ENCODE results near the gene NRF1.

The NRF1 gene

DNA sequence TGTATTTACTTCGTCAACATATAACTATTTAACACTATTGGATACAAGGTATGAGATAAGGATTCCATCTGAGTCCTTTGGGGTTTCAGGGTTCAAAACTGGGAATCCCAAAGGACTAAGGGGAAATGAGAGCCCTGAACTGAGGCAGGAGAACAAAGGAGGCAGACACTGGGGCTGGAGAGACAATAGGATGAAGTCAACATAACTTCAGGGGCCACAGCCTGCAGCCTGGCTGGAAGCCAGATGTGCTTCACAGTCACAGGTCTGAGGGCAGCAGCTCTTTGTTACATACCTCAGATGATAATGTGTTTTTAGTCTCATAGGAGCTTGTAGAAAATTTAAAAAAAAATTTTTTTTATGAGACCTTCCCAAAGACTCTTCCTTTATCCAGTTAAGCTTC, 73.3 kb downstream of the NRF1 start:
- no peak for DNase-seq (ENCODE audit: low spot score)

DNA sequence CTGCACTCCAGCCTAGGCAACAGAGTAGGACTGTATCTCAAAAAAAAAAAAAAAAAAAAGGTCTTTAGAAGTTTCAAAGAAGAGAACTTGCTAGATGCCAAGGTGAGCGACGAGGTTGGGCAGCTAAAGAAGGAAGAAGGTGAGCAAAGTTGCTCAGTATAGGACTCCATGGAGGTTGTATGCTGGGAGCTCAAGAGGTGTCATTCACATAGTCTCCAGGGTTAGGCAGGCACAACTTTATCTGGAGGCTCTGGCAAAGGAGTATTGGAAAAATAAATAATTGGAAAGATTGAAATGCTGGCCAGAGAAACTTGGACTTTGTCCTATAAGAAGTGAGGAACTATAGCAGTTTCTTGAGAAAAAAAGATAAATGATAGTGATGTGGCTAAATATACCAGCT, 74.5 kb downstream of the NRF1 start:
- DNase-seq (ENCODE audit: low spot score), result no peak

DNA sequence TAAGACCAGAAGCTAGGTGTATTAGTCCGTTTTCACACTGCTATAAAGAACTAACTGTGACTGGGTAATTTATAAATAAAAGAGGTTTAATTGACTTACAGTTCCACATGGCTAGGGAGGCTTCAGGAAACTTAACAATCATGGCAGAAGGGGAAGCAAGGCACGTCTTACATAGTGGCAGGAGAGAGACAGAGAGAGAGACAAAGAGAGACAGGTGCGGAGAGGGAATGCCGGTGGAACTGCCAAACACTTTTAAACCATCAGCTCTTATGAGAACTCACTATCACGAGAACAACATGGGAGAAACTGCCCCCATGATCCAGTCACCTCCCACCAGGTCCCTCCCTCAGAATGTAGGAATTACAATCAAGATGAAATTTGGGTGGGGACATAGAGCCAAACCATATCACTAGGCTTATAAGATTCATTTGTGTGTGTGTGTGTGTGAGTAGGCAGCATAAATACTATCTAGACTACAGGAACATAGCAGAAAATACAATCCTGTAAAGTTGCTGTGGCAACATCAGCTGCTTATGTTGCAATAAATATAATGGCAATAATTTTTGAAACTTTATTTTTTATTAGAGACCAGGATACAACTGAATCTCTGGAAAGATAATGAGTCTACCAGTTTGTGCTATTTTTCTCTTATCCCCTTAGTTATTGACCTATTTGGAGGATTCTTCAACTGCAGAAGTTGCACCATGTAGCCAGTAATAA, 77.1 kb downstream of the NRF1 start:
- DNase-seq (ENCODE audit: low spot score), result no peak

DNA sequence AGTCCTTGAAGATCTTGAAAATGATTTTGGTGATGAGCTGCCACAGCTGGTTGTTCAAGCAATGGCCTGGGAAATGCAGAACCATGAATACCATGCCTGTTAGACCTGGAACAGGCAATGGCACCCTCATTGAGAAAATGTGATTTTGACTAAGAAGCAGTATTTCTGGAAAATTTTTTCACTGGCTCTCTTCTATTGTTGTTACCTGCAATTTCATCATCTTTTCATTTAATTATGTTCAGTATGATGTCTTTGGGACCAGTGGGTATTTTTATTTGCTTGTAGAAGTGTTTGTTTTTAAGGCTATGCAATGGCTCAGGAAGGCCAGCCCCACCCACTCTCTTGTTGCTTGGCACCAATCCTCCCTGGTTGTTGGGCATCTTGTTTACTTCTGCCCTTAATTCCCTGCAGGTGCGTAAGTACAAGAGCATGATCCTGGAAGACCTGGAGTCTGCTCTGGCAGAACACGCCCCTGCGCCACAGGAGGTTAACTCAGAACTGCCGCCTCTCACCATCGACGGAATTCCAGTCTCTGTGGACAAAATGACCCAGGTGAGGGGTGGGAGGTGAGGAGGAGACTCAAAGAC, 78.6 kb downstream of the NRF1 start:
- DNase-seq (ENCODE audit: low spot score), result no peak

DNA sequence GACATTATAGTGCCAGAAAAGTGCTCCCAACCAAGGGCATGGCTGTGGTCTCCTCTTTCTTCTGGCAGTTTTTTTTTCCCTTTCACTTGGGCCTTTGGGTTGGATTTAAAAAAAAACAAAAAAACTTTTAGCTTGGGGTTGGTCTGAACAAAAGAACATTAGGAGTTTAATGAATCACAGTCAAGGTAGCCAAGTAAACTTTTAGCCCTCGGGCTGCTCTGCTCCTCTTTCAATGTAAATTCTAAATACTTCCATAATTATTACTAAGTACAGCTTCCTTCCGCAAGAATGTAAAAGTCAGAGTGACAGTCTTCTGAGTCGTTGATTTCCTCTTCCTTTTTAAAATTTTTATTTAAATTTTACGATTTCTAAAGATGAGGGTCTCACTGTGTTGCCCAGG, 79.2 kb downstream of the NRF1 start:
- DNase-seq (ENCODE audit: low spot score), result no peak

DNA sequence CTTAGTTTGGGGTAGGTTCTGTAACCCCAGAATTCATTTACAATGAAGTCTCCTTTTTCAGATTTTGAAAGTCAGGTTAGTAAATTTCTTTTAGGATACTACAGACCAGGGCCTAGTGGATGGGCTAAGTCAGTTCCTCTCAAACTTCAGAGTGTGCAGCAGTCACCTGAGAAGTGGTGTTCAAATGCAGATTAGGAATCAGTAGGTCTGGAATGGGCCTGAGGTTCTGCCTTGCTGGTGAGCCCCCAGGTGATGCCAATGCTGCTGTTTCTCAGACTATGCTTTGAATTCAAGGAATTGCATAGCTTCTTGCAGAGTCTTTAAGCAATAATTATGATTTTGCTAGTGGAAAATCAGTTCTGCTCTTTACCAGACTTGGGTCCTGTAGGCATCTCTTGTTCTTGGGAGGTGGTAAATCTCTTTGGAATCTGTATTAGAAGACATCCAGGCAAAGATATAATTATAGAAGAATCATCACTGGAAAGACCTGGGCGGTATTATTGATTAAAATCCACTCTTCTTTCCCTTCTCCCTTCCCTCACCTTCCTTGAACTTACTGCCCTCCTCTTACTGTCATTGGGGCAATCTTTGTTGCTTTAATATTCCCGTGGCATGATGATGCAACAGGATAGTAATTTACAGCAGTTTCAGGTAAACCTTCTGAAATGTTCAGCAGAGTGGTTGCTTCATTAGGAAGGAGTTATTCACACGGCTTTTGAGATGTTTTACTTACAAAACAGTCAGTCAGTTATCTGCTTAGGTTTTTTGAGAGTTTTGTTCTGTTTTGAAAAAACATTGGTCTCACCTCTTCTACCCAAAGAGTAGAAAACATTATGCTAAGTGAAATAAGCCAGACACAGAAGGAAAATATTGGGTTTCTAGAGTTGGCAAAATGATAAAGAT, 87.2 kb downstream of the NRF1 start:
- DNase-seq (ENCODE audit: low spot score), result no peak

DNA sequence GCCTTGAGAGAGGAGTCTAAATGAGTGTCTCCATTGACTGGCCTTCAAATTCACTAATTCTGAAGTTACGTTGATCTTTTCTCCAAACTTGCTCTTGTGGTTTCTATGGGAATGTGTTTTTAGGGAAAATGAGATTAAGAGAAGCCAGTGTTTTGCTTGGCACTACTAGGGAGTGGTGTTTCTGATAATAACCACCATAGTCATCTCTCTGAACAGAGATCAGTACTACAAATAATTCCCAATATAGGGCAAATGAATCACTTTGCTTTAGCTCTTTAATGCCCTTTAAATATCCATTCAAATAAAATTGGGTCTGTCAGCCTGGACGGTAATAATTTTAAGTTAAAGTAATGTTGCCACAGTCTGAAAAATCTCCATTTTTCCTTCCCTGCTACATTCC, 90.8 kb downstream of the NRF1 start:
- DNase-seq (ENCODE audit: low spot score), result no peak

DNA sequence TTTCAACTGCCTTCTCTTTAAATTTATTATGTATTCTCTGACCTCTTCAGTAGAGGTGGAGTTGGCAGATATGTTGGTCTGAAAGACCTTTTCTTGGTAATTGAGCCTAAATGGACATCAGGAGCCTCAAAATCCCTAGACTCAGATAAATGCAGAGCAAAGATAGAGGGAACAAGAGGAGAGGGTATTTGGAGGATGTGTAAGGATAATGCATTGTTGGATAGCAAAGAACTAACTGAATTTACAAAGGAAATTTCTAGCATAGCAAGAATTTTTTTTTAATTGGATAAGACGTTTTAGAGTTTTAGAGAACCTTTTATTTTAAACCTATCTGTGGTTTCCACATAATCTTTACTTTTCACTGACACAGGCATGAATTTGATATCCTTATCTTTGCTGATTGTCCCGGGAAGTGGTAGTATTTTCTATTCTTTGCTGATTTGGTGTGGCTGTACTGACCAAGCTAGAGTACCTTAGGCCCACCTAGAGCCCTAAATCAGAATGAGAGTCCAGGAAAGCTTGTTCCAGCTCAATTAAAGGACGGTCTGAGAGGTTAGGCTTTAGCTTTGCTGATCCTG, 91.3 kb downstream of the NRF1 start:
- DNase-seq (ENCODE audit: low spot score), result no peak

DNA sequence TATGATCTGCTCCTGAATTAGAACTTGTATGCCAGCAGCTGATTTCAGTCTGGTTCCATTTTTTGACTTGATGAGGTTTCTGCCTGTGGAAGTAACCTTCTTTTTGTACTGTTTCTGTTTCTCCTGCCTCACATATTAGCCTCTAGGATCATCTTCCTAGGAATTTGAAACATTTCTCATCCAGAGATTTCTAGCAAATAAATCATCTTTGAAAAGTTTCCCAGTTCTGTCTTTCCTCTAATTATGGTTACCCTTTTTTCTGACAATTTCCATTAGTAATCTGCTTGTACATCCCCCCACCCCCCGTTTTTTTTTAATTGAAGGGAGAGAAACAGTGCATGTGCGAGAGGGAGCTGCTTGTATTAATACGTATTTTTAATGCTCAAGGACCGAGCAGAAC, 92.2 kb downstream of the NRF1 start:
- no peak for DNase-seq (ENCODE audit: low spot score)

DNA sequence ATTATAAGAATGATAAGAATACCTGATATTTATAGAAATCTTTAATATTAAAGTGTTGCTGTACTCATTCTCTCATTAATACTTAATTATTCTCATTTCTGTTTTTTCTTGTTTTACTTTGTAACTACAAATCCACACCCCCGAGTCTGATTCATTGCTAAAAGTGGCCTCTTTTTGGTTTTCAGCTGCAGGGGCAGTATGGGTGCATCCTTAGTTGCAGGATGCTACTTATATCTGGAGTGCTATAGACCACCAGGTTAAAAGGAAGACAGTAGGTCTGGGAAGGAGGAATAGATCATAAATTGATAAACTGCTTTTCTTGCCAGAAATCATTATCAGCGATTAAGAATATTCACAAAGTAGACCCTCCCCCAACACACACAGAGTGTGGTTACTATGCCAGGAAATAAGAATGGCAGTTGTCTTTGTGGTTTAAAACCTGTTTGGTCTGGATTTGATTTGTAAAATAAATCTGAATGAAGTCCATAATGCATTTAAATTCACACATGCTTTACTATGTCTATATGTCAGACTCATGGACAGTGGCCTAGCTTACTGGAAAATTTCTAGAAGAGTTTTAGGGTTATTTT, 96.5 kb downstream of the NRF1 start:
- DNase-seq (ENCODE audit: low spot score), result no peak

DNA sequence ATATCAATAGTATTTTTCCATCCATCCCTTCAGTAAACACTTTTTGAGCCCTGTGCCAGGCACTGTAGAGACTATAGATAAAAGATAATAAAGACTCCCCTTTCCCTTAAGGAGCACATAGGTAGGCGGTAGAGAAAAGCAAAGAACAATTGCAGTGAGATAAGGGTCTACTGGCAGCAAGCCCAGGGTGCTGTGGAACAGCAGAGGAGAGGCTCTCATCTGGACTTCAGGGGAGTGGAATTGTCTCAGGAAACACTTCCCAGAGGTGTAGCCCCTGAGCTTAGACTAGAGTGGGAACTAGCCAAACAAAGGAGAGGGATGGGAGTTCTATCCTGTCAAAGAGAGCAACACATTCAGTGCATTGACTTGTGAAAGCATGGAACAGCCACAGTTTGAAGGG, 102.0 kb downstream of the NRF1 start:
- no peak for DNase-seq (ENCODE audit: low spot score)

DNA sequence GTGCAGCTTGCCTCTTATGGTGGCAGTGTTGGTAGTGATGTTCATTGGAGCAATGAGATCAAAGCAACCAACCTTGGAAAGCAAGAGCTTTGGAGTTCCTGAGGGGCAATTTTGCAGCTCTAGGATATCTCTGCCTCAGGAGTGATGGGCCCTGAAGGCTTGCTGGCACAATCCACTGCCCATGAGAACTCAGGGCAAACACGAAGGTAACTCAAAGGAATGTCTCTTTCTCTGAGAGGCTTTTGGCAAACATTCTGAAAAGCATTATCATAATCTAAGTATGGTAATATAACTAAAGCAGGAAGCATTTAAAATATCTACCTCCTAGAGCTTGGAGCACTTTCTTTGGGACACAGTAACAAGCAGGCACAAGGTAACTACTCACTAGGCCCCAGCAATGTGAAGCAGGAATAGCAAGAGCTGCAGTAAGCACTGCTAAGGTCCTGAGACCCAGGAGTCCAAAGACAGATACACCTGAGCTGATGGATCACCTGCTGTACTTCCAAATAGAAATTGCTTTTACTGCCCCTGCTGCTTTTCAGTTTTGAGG, 103.1 kb downstream of the NRF1 start:
- DNase-seq (ENCODE audit: low spot score), result no peak

DNA sequence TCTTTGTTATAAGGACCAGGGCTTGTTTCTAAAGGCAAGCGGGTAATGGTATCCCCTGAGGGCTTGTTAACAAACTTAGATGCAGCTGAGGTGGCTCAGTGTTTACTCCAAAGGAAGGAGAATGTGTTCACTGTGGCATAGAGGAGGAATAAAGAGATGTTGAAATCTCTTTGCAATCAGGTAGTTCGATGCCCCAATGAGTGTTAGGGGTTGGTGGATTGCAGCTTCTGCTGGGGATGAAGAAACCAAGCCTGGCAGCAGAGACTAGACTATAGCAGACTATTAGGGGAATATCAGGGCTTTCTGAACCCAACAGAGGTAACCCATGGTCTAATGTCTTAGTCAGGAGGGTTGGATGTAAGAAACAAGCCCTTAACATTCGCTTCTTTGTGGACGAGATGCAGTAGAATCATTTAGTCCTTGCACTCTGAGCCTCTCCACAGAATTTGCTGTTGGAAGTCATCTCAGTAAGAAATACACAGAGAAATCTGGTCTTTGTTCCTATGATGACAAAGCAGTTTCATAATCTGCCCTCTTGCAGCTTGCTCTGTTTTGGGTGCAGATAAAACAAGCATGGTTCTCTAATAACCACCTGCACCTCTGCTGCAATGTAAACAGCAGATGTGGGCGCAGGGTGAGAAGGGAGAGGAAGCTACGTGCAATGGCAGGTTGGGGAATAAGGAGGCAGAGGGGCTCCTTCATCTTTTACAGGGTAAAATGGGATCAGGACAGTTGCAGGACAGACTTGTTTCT, 108.6 kb downstream of the NRF1 start:
- DNase-seq (ENCODE audit: low spot score), result no peak

DNA sequence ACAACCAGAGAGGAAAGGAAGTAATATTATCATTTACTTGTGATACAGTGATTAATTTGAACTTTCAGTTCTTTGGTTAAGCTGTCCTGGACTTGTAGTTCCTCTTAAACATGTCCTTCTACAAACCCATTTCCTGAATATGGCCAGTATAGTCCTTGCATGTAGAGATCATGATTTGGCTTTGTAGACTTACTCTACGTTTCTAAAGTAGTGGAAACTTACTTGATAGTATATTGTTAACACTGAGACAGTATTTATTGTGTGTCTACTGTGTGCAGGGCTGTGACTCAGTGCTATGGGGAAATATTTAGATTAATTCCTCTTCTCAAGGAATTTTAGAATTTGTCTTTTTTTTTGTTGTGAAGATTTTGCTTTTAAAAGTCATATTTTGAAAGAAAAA, 109.5 kb downstream of the NRF1 start:
- DNase-seq (ENCODE audit: low spot score), result no peak

DNA sequence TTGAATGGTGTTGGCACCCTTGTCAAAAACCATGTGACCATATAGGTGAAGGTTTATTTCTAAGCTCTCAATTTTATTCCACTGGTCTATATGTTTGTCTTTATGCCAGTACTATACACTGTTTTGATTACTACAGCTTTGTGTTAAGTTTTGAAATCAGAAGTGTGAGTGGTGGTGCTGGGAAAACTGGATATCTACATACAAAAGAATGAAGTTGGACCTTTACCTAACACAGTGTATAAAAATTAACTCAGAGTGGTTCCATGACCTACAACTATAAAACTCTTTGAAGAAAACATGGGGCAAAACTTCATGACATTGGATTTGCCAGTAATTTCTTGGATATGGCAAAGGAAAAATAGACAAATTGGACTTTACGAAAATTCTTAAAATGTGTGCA, 112.2 kb downstream of the NRF1 start:
- no peak for DNase-seq (ENCODE audit: low spot score)

DNA sequence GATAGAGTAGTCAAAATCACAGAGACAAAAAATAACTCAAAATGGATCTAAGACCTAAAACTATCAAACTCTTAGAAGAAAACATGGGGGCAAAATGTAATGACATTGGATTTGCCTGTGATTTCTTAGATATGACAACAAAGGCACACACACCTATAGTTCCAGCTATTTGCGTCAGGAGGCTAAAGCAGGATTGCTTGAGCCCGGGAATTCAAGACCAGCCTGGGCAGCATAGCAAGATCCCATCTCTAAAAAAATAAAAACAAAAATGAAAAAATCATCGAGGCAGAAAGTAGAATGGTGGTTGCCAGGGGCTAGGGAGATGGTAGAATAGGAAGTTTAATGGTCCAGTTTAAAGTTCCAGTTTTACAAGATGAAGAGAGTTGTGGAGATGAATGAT, 113.3 kb downstream of the NRF1 start:
- no peak for DNase-seq (ENCODE audit: low spot score)

DNA sequence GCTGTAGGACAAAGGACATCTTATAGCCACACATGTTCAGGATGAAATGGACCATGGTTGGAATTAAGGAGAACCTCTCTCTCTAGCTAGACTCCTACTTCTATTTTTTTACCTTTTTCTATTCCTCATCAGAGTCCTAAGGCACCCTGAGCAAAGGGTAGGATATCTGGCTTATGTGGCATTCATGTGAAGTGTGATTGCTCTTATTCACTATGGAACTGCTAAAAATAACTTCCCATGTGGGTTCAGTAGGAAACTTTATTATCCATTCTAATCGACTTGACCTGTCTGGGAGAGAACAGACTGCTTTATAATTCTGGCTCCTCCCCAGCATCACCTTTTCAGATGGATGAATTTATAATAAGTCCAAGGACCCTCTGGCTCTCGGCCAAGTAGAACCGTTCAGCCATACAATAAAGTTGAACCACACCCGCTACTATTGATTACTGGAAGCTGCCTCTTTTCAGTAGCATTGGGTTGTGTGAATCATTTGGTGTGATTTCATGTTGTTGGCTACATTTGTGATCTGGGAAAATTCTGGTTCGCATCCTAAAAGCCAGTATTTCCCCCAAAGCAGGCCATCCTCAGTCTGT, 117.5 kb downstream of the NRF1 start:
- no peak for DNase-seq (ENCODE audit: low spot score)

DNA sequence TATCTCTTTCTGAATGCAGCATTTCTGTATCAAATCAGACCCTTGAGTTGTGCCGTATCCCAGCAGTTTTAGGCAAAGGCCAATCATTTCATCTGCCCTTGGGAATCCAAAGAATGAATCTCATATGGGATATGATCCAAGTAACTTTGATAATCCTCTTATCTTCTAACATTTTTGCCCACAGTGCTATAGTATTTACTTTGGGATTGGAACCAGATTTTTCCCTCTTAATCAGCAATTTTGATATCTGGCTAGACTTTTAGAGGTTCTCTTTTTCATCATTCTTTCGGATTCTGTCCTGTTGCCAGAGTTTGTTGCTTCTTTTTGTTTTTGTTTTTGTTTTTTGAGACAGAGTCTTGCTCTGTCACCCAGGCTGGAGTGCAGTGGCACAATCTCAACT, 118.0 kb downstream of the NRF1 start:
- no peak for DNase-seq (ENCODE audit: low spot score)

DNA sequence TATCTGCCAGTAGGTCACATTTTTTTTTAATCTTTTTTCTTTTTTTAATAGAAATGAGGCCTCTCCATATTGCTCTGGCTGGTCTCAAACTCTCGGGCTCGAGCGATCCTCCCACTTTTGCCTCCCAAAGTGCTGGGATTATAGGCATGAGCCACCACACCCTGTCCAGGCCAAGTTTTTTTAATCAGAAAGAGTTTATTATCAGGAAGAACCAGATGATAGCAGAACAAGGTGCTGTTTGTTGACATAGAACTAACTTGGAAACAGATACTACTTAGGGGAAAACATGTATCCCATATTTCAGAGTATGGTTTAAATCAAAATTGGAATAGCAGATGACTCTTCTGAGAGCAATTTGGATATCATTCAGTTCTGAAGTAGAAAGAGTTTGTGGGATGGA, 118.6 kb downstream of the NRF1 start:
- no peak for DNase-seq (ENCODE audit: low spot score)

DNA sequence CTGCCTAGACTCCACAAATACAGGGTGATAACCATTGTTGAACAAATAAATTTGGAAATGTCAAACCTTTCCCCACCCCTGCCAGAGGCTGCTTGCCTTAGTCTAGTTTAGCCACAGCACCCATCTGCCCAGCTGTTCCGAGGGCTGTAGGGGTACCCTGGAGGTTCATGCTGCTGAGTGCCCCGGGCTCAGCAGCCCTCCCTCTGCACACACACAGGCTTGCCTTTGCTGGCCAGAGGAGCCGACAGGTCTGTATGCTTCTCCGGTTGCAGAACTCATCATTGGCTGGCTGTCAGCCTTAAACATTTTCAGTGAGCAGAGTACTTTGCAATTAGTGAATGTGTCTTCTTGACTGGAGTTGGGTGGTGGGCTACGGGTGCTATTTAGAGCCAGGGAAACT, 122.9 kb downstream of the NRF1 start:
- DNase-seq (ENCODE audit: low spot score), result no peak

DNA sequence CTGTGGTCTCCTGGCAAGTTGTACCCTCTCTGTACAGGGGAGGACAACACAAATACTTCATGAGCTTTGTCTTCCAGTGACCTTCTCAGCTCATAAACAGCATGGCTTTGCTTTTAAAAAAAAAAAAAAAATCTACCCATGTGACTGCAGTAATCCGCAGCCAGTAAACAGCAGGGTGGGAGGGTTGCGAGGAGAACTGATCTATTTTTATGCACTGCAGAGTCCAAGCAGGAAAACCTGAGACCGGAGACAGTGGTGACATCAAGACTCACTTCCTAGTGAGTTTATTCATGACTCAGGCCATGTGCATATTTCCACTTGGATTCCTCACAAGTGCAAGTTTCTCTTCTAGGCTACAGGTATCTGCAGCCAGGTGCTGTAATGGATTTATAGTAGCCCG, 127.9 kb downstream of the NRF1 start:
- DNase-seq (ENCODE audit: low spot score), result no peak
